ENCODE data around the gene ANO1.
"Not testable (repeated sequence)": the region's sequence is repeated elsewhere in the genome, so short reads cannot be mapped to it uniquely, and the experiment has no call there.

Gene ANO1

DNA sequence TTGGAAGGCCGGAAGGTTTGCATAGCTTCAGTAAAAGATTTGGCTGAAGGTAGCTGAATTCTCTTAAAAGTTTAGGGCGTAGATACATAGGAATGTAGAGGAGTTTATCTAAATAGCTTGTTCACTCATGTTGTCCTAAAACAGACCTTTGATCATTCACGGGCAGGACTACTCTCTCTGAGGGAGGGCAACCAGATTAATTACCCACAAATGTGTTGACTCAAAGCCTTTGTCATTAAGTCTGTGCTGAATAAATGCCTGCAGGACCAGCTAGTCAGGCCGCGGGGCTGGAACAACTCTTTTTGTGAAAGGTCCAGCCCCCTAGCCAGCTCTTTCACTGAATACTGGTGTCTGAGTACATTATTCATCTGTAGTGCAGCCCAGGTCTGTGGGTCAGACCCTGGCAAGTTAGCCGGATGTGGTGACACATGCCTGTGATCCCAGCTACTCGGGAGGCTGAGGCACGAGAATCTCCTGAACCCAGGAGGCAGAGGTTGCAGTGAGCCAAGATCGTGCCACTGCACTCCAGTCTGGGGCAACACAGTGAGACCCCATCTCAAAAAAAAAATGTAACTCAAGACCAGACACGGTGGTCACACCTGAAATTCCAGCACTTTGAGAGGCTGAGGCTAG is 122.2 kb downstream of the ANO1 start:
- no peak for DNase-seq

- not testable (repeated sequence) for DNase-seq
Observed at GRCh38 chr11:70201047-70201446, 122.9 kb downstream of the ANO1 start.

GRCh38 chr11:70201882-70202861 is 124.1 kb downstream of the ANO1 start:
- DNase-seq = no peak

- peak; percentile 93 for DNase-seq
Observed at GRCh38 chr11:70202920-70203750, 125.0 kb downstream of the ANO1 start, which contains the start of gene FADD. Gene FADD (plus strand): TSS chr11:70203296. CDS start chr11:70203460, 164 bp downstream.

- peak; percentile 84 to 88 for DNase-seq
Observed at GRCh38 chr11:70203751-70204465, 125.8 kb downstream of the ANO1 start.

- DNase-seq = peak in 1 of 2 donors; percentile 21
Observed at GRCh38 chr11:70204466-70204799, 126.3 kb downstream of the ANO1 start.

- DNase-seq = no peak
Observed at GRCh38 chr11:70205049-70205725, 127.1 kb downstream of the ANO1 start.

- no peak for DNase-seq
Observed at GRCh38 chr11:70205766-70206165, 127.6 kb downstream of the ANO1 start.

DNA sequence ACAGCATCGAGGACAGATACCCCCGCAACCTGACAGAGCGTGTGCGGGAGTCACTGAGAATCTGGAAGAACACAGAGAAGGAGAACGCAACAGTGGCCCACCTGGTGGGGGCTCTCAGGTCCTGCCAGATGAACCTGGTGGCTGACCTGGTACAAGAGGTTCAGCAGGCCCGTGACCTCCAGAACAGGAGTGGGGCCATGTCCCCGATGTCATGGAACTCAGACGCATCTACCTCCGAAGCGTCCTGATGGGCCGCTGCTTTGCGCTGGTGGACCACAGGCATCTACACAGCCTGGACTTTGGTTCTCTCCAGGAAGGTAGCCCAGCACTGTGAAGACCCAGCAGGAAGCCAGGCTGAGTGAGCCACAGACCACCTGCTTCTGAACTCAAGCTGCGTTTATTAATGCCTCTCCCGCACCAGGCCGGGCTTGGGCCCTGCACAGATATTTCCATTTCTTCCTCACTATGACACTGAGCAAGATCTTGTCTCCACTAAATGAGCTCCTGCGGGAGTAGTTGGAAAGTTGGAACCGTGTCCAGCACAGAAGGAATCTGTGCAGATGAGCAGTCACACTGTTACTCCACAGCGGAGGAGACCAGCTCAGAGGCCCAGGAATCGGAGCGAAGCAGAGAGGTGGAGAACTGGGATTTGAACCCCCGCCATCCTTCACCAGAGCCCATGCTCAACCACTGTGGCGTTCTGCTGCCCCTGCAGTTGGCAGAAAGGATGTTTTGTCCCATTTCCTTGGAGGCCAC is 128.3 kb downstream of the ANO1 start:
- DNase-seq = no peak

GRCh38 chr11:70206982-70207376 is 128.9 kb downstream of the ANO1 start:
- no peak for DNase-seq

GRCh38 chr11:70207531-70208131 is 129.5 kb downstream of the ANO1 start:
- no peak for DNase-seq

DNA sequence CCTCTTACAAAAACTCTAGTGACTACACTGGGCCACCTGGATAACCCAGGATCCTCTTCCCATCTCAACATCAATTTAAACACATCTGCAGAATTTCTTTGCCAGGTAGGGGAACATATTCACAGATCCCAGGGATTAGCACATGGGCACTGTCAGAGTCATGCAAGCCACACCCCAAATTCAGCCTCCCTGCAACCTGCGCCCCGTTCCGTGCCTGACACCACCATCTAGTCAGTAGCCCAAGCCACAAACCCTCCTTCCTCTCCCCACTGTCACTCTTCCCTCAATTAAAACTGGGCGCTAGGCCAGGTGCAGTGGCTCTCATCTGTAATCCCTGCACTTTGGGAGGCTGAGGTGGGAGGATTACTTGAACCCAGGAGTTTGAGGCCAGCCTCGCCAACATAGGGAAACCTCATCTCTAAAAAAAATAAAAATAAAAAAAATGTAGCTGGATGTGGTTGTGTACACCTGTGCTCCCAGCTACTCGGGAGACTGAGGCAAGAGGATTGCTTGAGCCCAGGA is 131.3 kb downstream of the ANO1 start:
- DNase-seq = no peak

GRCh38 chr11:70210051-70210501 is 132.0 kb downstream of the ANO1 start:
- DNase-seq = no peak

DNA sequence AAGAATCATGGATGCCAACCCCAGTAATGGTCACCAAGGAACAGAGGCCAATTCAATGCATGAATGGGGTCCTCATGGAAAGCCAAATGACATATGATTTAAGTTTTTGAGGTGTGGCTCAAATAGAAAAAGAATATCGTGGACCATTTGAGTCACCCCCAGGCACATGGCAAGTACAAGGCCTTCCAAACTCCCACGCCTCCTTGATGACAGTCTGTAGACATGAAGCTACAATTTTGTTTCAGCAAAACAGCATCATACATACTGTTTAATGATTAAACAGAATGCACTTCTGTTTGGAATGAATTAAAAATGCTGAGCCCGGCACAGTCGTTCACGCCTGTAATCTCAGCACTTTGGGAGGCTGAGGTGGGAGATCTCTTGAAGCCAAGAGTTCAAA is 132.4 kb downstream of the ANO1 start:
- no peak for DNase-seq

GRCh38 chr11:70212227-70212811 is 134.2 kb downstream of the ANO1 start:
- DNase-seq = no peak

DNA sequence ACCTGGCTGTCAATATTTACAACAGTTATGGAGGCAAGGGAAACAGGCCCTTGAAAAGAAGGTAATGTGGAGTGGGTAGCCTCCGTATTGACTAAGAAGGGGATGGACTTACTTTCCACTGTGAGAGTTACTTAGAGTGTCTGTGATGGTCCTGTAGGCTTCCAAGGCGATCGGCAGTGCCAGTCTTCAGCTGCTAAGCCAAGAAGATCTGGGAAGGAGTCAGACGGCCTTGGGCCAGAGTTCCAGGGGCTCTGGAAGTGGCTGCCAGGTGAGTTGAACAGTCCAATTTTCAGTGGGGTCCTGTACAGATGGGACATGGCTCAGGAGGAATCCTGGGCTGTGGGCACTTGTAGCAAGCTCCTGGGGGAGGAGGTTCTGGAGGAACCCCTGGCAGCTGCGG is 139.3 kb downstream of the ANO1 start:
- not testable (repeated sequence) for DNase-seq

DNA sequence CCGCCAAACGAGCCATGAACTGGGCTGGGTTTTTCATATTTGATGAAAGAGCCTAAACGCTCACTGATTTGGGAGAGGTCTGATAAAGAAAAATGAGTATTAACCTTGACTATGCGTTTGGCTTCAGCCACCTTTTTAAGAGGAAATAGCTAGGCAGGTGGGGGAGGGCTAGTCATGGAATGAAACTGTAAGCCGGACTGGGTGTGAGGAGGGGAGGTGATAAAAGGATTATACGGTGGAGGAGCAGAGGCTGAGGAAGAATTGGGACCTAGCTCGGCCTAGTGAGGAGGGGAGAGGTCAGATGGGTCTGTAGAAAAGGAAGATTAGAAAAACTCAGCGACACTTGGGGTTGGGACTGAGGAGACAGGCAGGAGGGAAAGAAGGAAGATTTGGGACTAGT is 140.0 kb downstream of the ANO1 start:
- DNase-seq = not testable (repeated sequence)

- no peak for DNase-seq
Observed at GRCh38 chr11:70220136-70220535, 142.0 kb downstream of the ANO1 start.

- DNase-seq = no peak
Observed at GRCh38 chr11:70220920-70221319, 142.8 kb downstream of the ANO1 start.

- DNase-seq = no peak
Observed at GRCh38 chr11:70225681-70226177, 147.6 kb downstream of the ANO1 start.

Data from CD4-positive, alpha-beta T cell treated with Interleukin-1 beta for 1 hour (primary cell).